Smooth muscle cell (in vitro differentiated cells): ENCODE results near the gene SEMA5B. TPM values are rescaled to one million over a fixed set of nuclear protein-coding genes. Genes with fewer than 3 reads are reported as not detected.

ENCODE experiments used
- DNase-seq: peaks from one replicate; lab custom pipeline; 2025; ENCODE audit not compliant: unreplicated experiment; lab: John Stamatoyannopoulos, UW
- H2AFZ ChIP-seq: fragments of 200-600 bp; sonication (generic); 2 replicates; pipeline ENCODE4 v1.6.0; 2016; ENCODE audit warnings: antibody characterized with exemption, low read depth, mild to moderate bottlenecking
- H3F3A ChIP-seq: fragments of 200-600 bp; sonication (generic); 2 replicates; pipeline ENCODE4 v1.6.0; 2017; ENCODE audit warnings: antibody characterized with exemption, low read depth
- H3K27ac ChIP-seq: fragments of 200-600 bp; sonication (generic); 2 replicates; pipeline ENCODE4 v1.5.1; 2016; ENCODE audit warnings: low read depth, mild to moderate bottlenecking
- H3K27me3 ChIP-seq: fragments of 200-600 bp; sonication (generic); 2 replicates; pipeline ENCODE4 v1.6.1; 2016; ENCODE audit warnings: low read depth, mild to moderate bottlenecking
- H3K36me3 ChIP-seq: fragments of 200-600 bp; sonication (generic); 2 replicates; pipeline ENCODE4 v1.5.1; 2016; ENCODE audit warnings: low read depth
- H3K4me1 ChIP-seq: fragments of 200-600 bp; sonication (generic); 2 replicates; pipeline ENCODE4 v1.5.1; 2016; ENCODE audit warnings: low read depth
- H3K4me2 ChIP-seq: fragments of 200-600 bp; sonication (generic); 2 replicates; pipeline ENCODE4 v1.6.0; 2016; ENCODE audit warnings: mild to moderate bottlenecking
- H3K4me3 ChIP-seq: fragments of 200-600 bp; sonication (generic); 2 replicates; pipeline ENCODE4 v1.5.1; 2016; ENCODE audit warnings: mild to moderate bottlenecking
- H3K79me2 ChIP-seq: fragments of 200-600 bp; sonication (generic); 2 replicates; pipeline ENCODE4 v1.6.0; 2016; ENCODE audit warnings: low read depth, mild to moderate bottlenecking
- H3K9ac ChIP-seq: fragments of 200-600 bp; sonication (generic); 2 replicates; pipeline ENCODE4 v1.6.0; 2016; ENCODE audit warnings: low read depth
- H3K9me3 ChIP-seq: fragments of 200-600 bp; sonication (generic); replicated peaks from 2 replicates; pipeline ENCODE4 v1.5.1; 2016; ENCODE audit warnings: low read depth
- H4K20me1 ChIP-seq: fragments of 200-600 bp; sonication (generic); 2 replicates; pipeline ENCODE4 v1.6.0; 2016; ENCODE audit warnings: low read depth
- CTCF ChIP-seq: fragments of 200-600 bp; sonication (generic); IDR thresholded peaks from 2 replicates; pipeline ENCODE4 v1.5.1; 2017; ENCODE audit warnings: borderline replicate concordance, mild to moderate bottlenecking, antibody characterized with exemption; ENCODE audit not compliant: insufficient read depth, poor library complexity, severe bottlenecking
- WGBS: methylation state at CpG from one replicate; pipeline ENCODE4 v1.1.7; 2016; ENCODE audit warnings: low lambda C conversion rate; 5-methylcytosine and 5-hydroxymethylcytosine counted together
- polyA plus RNA-seq: library from polyadenylated mRNA; unstranded; fragments of >200 nt; fragmentation: Nextera tagmentation; extraction: Ambion mirVana; gene quantifications from 2 replicates; pipeline ENCODE4 v1.2.1, GENCODE V29; 2016
- total RNA-seq: library from RNA; depleted of rRNA; stranded (reverse); fragments of >200 nt; gene quantifications from 2 replicates; pipeline ENCODE4 v1.2.3, GENCODE V29; 2014

The SEMA5B gene
- total and polyA plus RNA-seq, 2 experiments from 2014 or later: not detected

DNA sequence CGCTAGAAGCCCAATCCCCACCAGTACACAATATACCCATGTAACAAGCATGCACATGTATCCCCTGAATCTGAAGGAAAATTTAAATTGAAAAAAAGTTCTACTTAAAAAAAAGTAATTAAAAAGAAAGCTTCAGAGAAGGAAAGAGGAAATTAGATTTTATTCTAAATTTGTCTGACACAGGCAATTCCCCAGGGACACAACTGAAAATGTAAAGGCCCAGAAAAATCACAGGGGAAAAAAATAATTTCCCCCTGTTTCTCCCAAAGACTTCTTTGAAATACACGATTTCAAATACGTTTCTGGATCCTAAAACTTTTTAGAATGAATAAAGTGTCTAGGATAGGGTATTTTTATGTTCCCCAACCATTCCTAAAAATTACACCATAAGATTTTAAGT is 42.9 kb downstream of the SEMA5B start:
- WGBS: 92% methylated on average over 3 of the region's 3 CpGs
- H3K4me3 ChIP-seq: no peak overlapping the region
- TF ChIP-seq CTCF: no peak
- no peak overlapping the region for H3K9ac ChIP-seq
- H3K79me2 ChIP-seq: no peaks in the 10 kb centered on the region
- no peak overlapping the region for H2AFZ ChIP-seq
- peaks cover 22% of the 10 kb centered on the region for H3K27me3 ChIP-seq
- peaks cover 59% of the 10 kb centered on the region for H3K4me1 ChIP-seq
- H3K27ac ChIP-seq: no peak overlapping the region
- no peaks in the 10 kb centered on the region for H3K9me3 ChIP-seq
- no peaks in the 10 kb centered on the region for H3K36me3 ChIP-seq
- H4K20me1 ChIP-seq: no peaks in the 10 kb centered on the region
- no peak for DNase-seq
- H3K4me2 ChIP-seq: no peak overlapping the region
- no peaks in the 10 kb centered on the region for H3F3A ChIP-seq

DNA sequence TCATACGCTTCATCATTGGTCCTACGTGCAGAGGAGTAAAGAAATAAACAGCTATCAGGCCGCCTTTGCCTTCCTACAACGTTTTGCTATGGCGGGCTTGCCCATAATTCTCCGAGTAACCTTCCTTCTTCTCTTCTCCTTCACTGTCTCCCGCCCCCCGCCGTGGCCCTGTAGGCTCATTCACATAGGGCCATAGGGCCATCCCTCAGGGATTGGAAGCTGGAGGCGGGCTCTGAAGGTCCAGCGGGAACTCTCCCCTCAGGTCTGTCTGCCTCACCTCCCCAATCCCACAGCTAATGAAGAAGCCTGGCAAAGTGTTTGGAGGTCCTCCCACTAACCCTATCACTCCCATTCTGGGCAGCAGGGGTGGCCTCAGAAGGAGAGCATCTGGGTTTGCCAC is 43.6 kb downstream of the SEMA5B start:
- no peak overlapping the region for H3K4me3 ChIP-seq
- H3K9ac ChIP-seq: no peak overlapping the region
- H3K79me2 ChIP-seq: no peaks in the 10 kb centered on the region
- peaks cover 61% of the 10 kb centered on the region for H3K4me1 ChIP-seq
- no peak overlapping the region for H2AFZ ChIP-seq
- WGBS: 81% methylated on average over 11 of the region's 11 CpGs
- H4K20me1 ChIP-seq: no peaks in the 10 kb centered on the region
- no peak for TF ChIP-seq CTCF
- peaks cover 21% of the 10 kb centered on the region for H3K27me3 ChIP-seq
- no peak overlapping the region for H3K27ac ChIP-seq
- no peak for DNase-seq
- no peak overlapping the region for H3K4me2 ChIP-seq
- no peaks in the 10 kb centered on the region for H3F3A ChIP-seq
- no peaks in the 10 kb centered on the region for H3K36me3 ChIP-seq
- H3K9me3 ChIP-seq: no peaks in the 10 kb centered on the region

- H3K27ac ChIP-seq: no peak overlapping the region
- 65% methylated on average over 15 of the region's 15 CpGs for WGBS
- peaks cover 66% of the 10 kb centered on the region for H3K4me1 ChIP-seq
- peaks cover 15% of the 10 kb centered on the region for H3K27me3 ChIP-seq
- no peak for DNase-seq
- H3K79me2 ChIP-seq: no peaks in the 10 kb centered on the region
- H3F3A ChIP-seq: peaks cover under 1% of the 10 kb centered on the region
- no peak for TF ChIP-seq CTCF
- no peaks in the 10 kb centered on the region for H4K20me1 ChIP-seq
- H3K4me2 ChIP-seq: no peak overlapping the region
- no peak overlapping the region for H3K9ac ChIP-seq
- no peak overlapping the region for H3K4me3 ChIP-seq
- no peak overlapping the region for H2AFZ ChIP-seq
- no peaks in the 10 kb centered on the region for H3K36me3 ChIP-seq
- no peaks in the 10 kb centered on the region for H3K9me3 ChIP-seq
Measured at GRCh38 chr3:122982216-122983185, 45.1 kb downstream of the SEMA5B start.

DNA sequence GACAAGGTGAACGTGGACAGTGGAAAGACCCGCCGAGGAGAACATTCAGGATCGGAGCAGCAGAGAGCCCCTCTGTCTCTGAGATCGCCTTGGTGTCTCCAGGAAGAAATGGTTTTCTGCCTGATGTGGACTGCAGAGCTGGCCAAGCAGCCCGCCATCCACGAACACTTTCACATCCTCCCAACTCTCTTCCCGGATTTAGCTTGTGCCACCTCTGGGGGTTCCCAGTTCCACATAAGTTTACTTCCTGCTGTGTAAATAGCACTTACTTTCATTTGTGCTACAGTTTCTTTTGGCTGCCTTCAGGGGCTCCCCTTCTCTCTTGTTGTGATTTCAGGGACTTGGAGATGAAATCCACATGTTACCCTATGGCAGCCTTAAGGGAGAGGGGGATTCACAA is 48.4 kb downstream of the SEMA5B start:
- H3K9ac ChIP-seq: no peak overlapping the region
- no peaks in the 10 kb centered on the region for H4K20me1 ChIP-seq
- H3K27me3 ChIP-seq: peaks cover 1% of the 10 kb centered on the region
- H3K27ac ChIP-seq: no peak overlapping the region
- WGBS: 90% methylated on average over 8 of the region's 8 CpGs
- DNase-seq: no peak
- H2AFZ ChIP-seq: no peak overlapping the region
- H3F3A ChIP-seq: peaks cover 6% of the 10 kb centered on the region
- H3K36me3 ChIP-seq: no peaks in the 10 kb centered on the region
- no peaks in the 10 kb centered on the region for H3K79me2 ChIP-seq
- TF ChIP-seq CTCF: no peak
- no peak overlapping the region for H3K4me3 ChIP-seq
- no peaks in the 10 kb centered on the region for H3K9me3 ChIP-seq
- H3K4me1 ChIP-seq: peaks cover 59% of the 10 kb centered on the region
- H3K4me2 ChIP-seq: no peak overlapping the region
